H1 (cell line): ENCODE measurements around the gene RPP30. TPM values are rescaled to one million over a fixed set of nuclear protein-coding genes. Genes with fewer than 3 reads are reported as not detected.

ENCODE experiments used
- CTCF ChIA-PET: fragments of 300-600 bp; sonication (Branson Sonifier 250); formaldehyde crosslinking; loops from one replicate; lab custom pipeline; 2021; ENCODE audit not compliant: partially characterized antibody; lab: Charles Lee
- POLR2A ChIA-PET: fragments of 300-600 bp; sonication (Branson Sonifier 250); formaldehyde crosslinking; loops from one replicate; lab custom pipeline; 2021; ENCODE audit warnings: inconsistent platforms; ENCODE audit not compliant: partially characterized antibody; lab: Charles Lee
- DNase-seq, 2 experiments: peaks; one replicate each; pipeline versions ENCODE4 v3.0.0 to v3.0.0-alpha.2; 2010 to 2022; ENCODE audit warnings: low spot score in 2 of 2, low read depth in 1 of 2, mixed read lengths in 1 of 2
- FAIRE-seq: peaks from 2 replicates; lab custom pipeline; 2011; peaks lifted over from hg19 to GRCh38; lab: Jason Lieb, UNC
- H2AFZ ChIP-seq: 2 replicates; pipeline ENCODE4 v1.8.1; 2012; ENCODE audit warnings: low read length, inconsistent platforms
- H2AK5ac ChIP-seq: 2 replicates; pipeline ENCODE4 v1.6.1; 2013; ENCODE audit warnings: low read depth, low read length
- H2BK120ac ChIP-seq: replicated peaks from 2 replicates; pipeline ENCODE3; 2013; ENCODE audit warnings: low read depth, low read length, inconsistent platforms
- H2BK12ac ChIP-seq: 2 replicates; pipeline ENCODE4 v1.6.1; 2013; ENCODE audit warnings: low read depth, low read length
- H2BK15ac ChIP-seq: 2 replicates; pipeline ENCODE4 v1.6.1; 2013; ENCODE audit warnings: low read length
- H2BK20ac ChIP-seq: 2 replicates; pipeline ENCODE4 v1.6.1; 2013; ENCODE audit warnings: low read length
- H2BK5ac ChIP-seq: 2 replicates; pipeline ENCODE4 v1.6.1; 2013; ENCODE audit warnings: low read depth, low read length
- H3K14ac ChIP-seq: 2 replicates; pipeline ENCODE4 v1.6.1; 2013; ENCODE audit warnings: inconsistent platforms; ENCODE audit not compliant: insufficient read length
- H3K18ac ChIP-seq: 2 replicates; pipeline ENCODE4 v1.6.1; 2013; ENCODE audit warnings: low read length; ENCODE audit errors: extremely low read depth
- H3K23ac ChIP-seq: 2 replicates; pipeline ENCODE4 v1.6.1; 2013; ENCODE audit warnings: inconsistent platforms; ENCODE audit not compliant: insufficient read length
- H3K23me2 ChIP-seq: 2 replicates; pipeline ENCODE4 v1.6.1; 2013; ENCODE audit warnings: low read depth, low read length
- H3K27ac ChIP-seq: 2 replicates; pipeline ENCODE4 v1.6.1; 2011; ENCODE audit warnings: low read depth, low read length, inconsistent platforms
- H3K27me3 ChIP-seq, 4 experiments: replicated peaks in 1 of 4; 1 replicate in 1 of 4; 2 replicates in 3 of 4; pipeline versions ENCODE4 v1.6.1 to v1.8.1; 2011 to 2013; ENCODE audit warnings: low read length in 3 of 4, mild to moderate bottlenecking in 3 of 4, inconsistent platforms in 2 of 4, mixed read lengths in 2 of 4, moderate library complexity in 1 of 4; ENCODE audit not compliant: control insufficient read depth in 3 of 4, insufficient read depth in 3 of 4; ENCODE audit errors: extremely low read depth in 1 of 4
- H3K36me3 ChIP-seq, 4 experiments: 2 replicates each; pipeline versions ENCODE4 v1.6.1 to v1.8.1; 2011 to 2013; ENCODE audit warnings: mild to moderate bottlenecking in 4 of 4, low read length in 3 of 4, moderate library complexity in 2 of 4, control low read depth in 1 of 4, inconsistent platforms in 1 of 4; ENCODE audit not compliant: insufficient read depth in 4 of 4, control insufficient read depth in 2 of 4
- H3K4ac ChIP-seq: replicated peaks from 2 replicates; pipeline ENCODE3; 2013; ENCODE audit warnings: low read length, low read depth, mixed read lengths, inconsistent platforms; ENCODE audit not compliant: insufficient read length
- H3K4me1 ChIP-seq, 4 experiments: replicated peaks in 1 of 4; 1 replicate in 1 of 4; 2 replicates in 3 of 4; pipeline versions ENCODE4 v1.6.1 to v1.8.1; 2011 to 2013; ENCODE audit warnings: low read length in 3 of 4, inconsistent platforms in 2 of 4, mixed read lengths in 1 of 4; ENCODE audit not compliant: insufficient read depth in 4 of 4, control insufficient read depth in 3 of 4
- H3K4me2 ChIP-seq, 2 experiments: 2 replicates each; pipeline versions ENCODE4 v1.6.1 to v1.8.1; 2011 to 2013; ENCODE audit warnings: low read depth in 2 of 2, low read length in 2 of 2, control low read depth in 1 of 2, inconsistent platforms in 1 of 2, mild to moderate bottlenecking in 1 of 2; ENCODE audit not compliant: insufficient read depth in 1 of 2
- H3K4me3 ChIP-seq, 4 experiments: fragments of 200-600, 300-600 bp in 1 of 4; sonication (generic), shearing (Covaris generic), sonication (Bioruptor Twin) in 1 of 4; 2 replicates each; pipeline versions ENCODE4 v1.5.1 to v1.8.1; 2011 to 2016; ENCODE audit warnings: low read length in 4 of 4, low read depth in 3 of 4, control low read depth in 2 of 4, inconsistent platforms in 2 of 4, mild to moderate bottlenecking in 2 of 4, mixed read lengths in 1 of 4, moderate library complexity in 1 of 4; ENCODE audit not compliant: insufficient read depth in 2 of 4; ENCODE audit errors: extremely low read depth in 1 of 4
- H3K56ac ChIP-seq: replicated peaks from 2 replicates; pipeline ENCODE3; 2013; ENCODE audit warnings: low read depth, mild to moderate bottlenecking, mixed read lengths, low read length, inconsistent platforms; ENCODE audit not compliant: insufficient read length
- H3K79me1 ChIP-seq: 2 replicates; pipeline ENCODE4 v1.6.1; 2013; ENCODE audit warnings: low read depth, low read length, control low read depth
- H3K79me2 ChIP-seq, 2 experiments: 2 replicates each; pipeline versions ENCODE4 v1.6.1 to v1.8.1; 2012 to 2013; ENCODE audit warnings: low read length in 2 of 2, mild to moderate bottlenecking in 2 of 2, inconsistent platforms in 1 of 2; ENCODE audit not compliant: insufficient read depth in 2 of 2, control insufficient read depth in 1 of 2
- H3K9ac ChIP-seq, 4 experiments: replicated peaks in 1 of 4; 1 replicate in 1 of 4; 2 replicates in 3 of 4; pipeline versions ENCODE4 v1.6.1 to v1.8.1; 2011 to 2013; ENCODE audit warnings: low read depth in 3 of 4, low read length in 3 of 4, control low read depth in 2 of 4, mild to moderate bottlenecking in 2 of 4, moderate library complexity in 2 of 4, inconsistent platforms in 1 of 4; ENCODE audit errors: extremely low read depth in 1 of 4
- H3K9me3 ChIP-seq, 2 experiments: 2 replicates each; pipeline versions ENCODE4 v1.6.1 to v1.8.1; 2012 to 2013; ENCODE audit warnings: mild to moderate bottlenecking in 2 of 2, moderate library complexity in 2 of 2, control low read depth in 1 of 2, inconsistent platforms in 1 of 2, low read depth in 1 of 2, low read length in 1 of 2, mixed read lengths in 1 of 2; ENCODE audit not compliant: insufficient read depth in 2 of 2
- H4K20me1 ChIP-seq, 2 experiments: replicated peaks in 1 of 2; 2 replicates each; pipeline versions ENCODE3 to v1.8.1; 2011 to 2013; ENCODE audit warnings: inconsistent platforms in 2 of 2, low read length in 2 of 2, mild to moderate bottlenecking in 1 of 2; ENCODE audit not compliant: insufficient read depth in 2 of 2, control insufficient read depth in 1 of 2
- H4K5ac ChIP-seq: 2 replicates; pipeline ENCODE4 v1.6.1; 2013; ENCODE audit warnings: low read length, low read depth, mixed read lengths, inconsistent platforms; ENCODE audit not compliant: insufficient read length
- H4K8ac ChIP-seq: 2 replicates; pipeline ENCODE4 v1.8.0; 2013; ENCODE audit warnings: mild to moderate bottlenecking, moderate library complexity, low read length, inconsistent platforms; ENCODE audit not compliant: insufficient read depth; ENCODE audit errors: extremely low read depth
- H4K91ac ChIP-seq: replicated peaks from 2 replicates; pipeline ENCODE3; 2013; ENCODE audit warnings: low read length, mixed read lengths, inconsistent platforms; ENCODE audit not compliant: insufficient read length
- WGBS, 2 experiments: shearing (Covaris generic) in 1 of 2; methylation state at CpG; one replicate each; pipeline versions ENCODE4 v1.1.6 to v1.1.7; 2013 to 2015; ENCODE audit warnings: low lambda C conversion rate in 2 of 2, mixed read lengths in 2 of 2, inconsistent platforms in 1 of 2, low coverage in 1 of 2, missing lambda C conversion rate in 1 of 2; ENCODE audit not compliant: insufficient replicate concordance in 2 of 2, insufficient coverage in 1 of 2, insufficient read length in 1 of 2; ENCODE audit errors: extremely low coverage in 1 of 2, missing lambda C conversion rate in 1 of 2; 5-methylcytosine and 5-hydroxymethylcytosine counted together
- polyA plus RNA-seq, 7 experiments: library from polyadenylated mRNA; depleted of rRNA in 3 of 7; stranded (reverse) in 5 of 7; unstranded in 2 of 7; fragments of >200 nt in 5 of 7; fragments of 200-250 nt in 2 of 7; gene quantifications; 1 replicate in 5 of 7; 2 replicates in 1 of 7; 4 replicates in 1 of 7; pipeline versions ENCODE4 v1.2.1 to v1.2.3, GENCODE V29; 2011 to 2013; ENCODE audit warnings: missing spikeins in 2 of 7, mixed read lengths in 2 of 7
- total RNA-seq: library from RNA; stranded (reverse); fragmentation: NEBNext Ultra II Directional; extraction: Animal tissue kit (Norgen Biotek cat#: 25700); gene quantifications from 2 replicates; pipeline ENCODE4 v1.2.1, GENCODE V29; 2021

Gene RPP30
- total and polyA plus RNA-seq, 2 of the 8 experiments (the other 6 are each of a cell fraction or from before 2014, with no cell fraction given) = 38.9 to 79.7 TPM

GRCh38 chr10:90887555-90887954 lies 15.8 kb downstream of the RPP30 start:
- FAIRE-seq = no peak
- H3K14ac ChIP-seq = no peak overlapping the region
- H3K9ac ChIP-seq = no peak overlapping the region
- H3K36me3 ChIP-seq = peaks cover 6 to 49% (median 32%) of the 10 kb centered on the region in 4 experiments; a peak in 7 of 8 replicates
- no peak overlapping the region for H2BK20ac ChIP-seq
- no peak overlapping the region for H4K5ac ChIP-seq
- H3K23ac ChIP-seq = no peak overlapping the region
- peaks cover 2% of the 10 kb centered on the region; the same call in 1 of the 2 replicates for H3K79me1 ChIP-seq
- no peak overlapping the region for H2AK5ac ChIP-seq
- H2BK15ac ChIP-seq = no peak overlapping the region
- no peak overlapping the region for H2BK5ac ChIP-seq
- no peaks in the 10 kb centered on the region; a peak in 1 of 4 replicates for H3K9me3 ChIP-seq
- no peaks in the 10 kb centered on the region for H3K27me3 ChIP-seq
- no peak overlapping the region for H3K4me2 ChIP-seq
- DNase-seq = no peak
- H3K79me2 ChIP-seq = no peaks in the 10 kb centered on the region
- H2BK12ac ChIP-seq = no peak overlapping the region
- ChIA-PET POLR2A (interaction anchor here (1.4 to 2.5 kb wide), 2 partner anchors 14 to 16 kb away, joined by 3 to 7 read pairs; no protein-coding TSS in a partner anchor), CTCF (interaction anchor here (0.7 to 2.7 kb wide), 5 partner anchors 8 to 1294 kb away, joined by 3 to 20 read pairs (median 4); no protein-coding TSS in a partner anchor)
- H3K4me1 ChIP-seq = no peaks in the 10 kb centered on the region
- H3K4ac ChIP-seq = no peak overlapping the region
- no peaks in the 10 kb centered on the region for H3K23me2 ChIP-seq
- peaks cover 0 to 3% of the 10 kb centered on the region in 2 experiments for H4K20me1 ChIP-seq
- H2AFZ ChIP-seq = no peak overlapping the region
- no peak overlapping the region for H2BK120ac ChIP-seq
- no peak overlapping the region for H3K4me3 ChIP-seq
- H4K8ac ChIP-seq = no peak overlapping the region
- no peak overlapping the region for H3K56ac ChIP-seq
- no peak overlapping the region for H4K91ac ChIP-seq
- H3K18ac ChIP-seq = no peak overlapping the region
- H3K27ac ChIP-seq = no peak overlapping the region
- 88% methylated on average over 6 of the region's 6 CpGs; no CpG with 5 or more reads in 1 of the 2 experiments for WGBS, 2 experiments
